Stimulated activated CD4-positive, alpha-beta T cell treated with anti-CD3 and anti-CD28 coated beads, TNF-alpha, amount 100 ng/mL, for 4 hours (primary cell): Measurements from ENCODE around the gene DNPH1.

Source experiments
- DNase-seq, 3 experiments: peaks; one replicate each; pipeline ENCODE4 v3.0.0-alpha.2; 2020; ENCODE audit warnings: low read depth in 3 of 3

The DNPH1 gene

DNA sequence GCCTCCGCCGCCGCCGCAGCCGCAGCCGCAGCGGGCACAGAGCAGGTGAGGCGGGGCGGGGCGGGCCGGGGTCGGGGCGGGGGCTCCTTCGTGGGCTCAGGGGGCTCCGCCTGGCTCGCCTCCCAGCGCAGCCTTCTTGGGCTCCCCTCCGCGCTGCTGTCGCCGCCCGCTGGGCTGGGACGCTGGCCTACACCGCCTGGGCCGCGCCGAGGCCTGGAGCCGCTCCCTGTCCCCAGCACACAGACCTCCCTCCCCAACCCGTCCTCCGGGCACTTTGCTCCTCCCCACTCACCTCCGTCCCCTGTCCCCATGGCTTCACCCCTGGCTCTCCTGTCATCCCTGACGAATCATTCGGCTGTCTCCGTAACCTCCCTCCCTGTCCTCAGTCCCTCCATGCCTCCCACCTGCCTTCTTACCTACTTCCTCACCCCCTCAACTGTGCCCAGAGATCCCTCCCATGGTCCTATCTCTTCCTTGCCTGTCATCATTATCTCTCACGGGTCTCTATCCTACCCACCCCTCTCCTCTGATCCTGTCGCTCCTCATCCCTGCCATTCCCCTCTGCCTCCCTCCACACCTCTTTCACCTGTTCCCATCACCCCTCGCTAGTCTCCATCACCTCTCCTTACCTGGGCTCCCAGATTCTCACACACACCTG lies 14.5 kb upstream of the DNPH1 start:
- DNase-seq: no peak

DNA sequence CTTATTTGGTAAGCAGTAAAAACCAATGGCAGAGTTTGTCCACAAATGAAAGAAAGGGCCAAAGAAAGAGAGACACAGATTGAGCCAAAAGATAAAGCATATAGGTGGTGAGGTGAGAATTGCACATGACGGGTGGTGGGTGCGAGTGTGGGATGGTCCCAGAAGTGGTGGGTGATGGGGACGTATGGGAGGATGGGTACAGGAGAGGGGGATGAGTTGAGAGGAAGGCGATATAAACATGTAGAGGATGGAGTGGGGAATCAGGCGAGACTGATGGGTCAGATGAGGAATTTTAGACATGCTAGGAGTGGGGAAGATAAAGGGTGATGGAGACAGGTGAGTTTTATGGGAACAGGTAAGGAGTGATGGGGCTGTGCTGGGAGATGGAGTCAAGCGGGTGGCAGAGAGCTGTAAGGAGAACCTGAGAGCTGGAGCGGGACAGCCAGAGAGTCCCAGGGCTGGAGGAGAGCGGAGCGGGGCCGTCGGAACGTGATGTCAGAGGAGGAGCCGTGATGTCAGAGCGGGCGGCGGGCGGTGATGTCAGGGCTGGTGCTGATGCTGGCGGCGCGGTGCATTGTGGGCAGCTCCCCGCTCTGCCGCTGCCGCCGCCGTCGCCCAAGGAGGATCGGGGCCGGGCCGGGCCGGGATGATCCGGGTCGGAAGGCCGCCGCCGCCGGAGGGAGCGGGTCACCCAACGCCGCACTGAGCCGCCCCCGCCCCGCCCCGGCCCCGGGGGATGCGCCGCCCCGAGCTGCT lies 13.8 kb upstream of the DNPH1 start, which contains the start of gene TTBK1:
Gene TTBK1, plus strand, starts transcription at position 574 of the 756 bp plus-strand sequence. CDS start 3,180 bp downstream, outside the sequence.
- DNase-seq: no peak

DNA sequence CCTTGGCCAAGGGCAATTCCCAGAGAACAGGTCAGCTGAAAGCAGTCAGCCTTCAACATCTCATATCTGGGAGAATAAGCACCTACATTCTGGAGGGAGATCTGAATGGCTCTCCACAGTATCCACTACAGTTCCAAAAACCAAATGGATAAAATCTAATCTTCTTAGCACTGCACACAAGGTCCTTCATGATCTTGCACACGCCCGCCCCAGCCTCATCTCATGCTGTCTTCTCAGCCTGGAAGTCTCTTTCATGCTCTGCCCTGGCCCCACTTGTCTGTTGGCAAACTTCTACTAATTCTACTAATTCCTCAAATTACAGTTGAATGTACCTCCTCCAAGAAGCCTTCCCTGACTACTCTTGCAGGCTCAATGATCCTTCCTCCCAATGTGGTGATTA lies 12.2 kb upstream of the DNPH1 start:
- no peak for DNase-seq

DNA sequence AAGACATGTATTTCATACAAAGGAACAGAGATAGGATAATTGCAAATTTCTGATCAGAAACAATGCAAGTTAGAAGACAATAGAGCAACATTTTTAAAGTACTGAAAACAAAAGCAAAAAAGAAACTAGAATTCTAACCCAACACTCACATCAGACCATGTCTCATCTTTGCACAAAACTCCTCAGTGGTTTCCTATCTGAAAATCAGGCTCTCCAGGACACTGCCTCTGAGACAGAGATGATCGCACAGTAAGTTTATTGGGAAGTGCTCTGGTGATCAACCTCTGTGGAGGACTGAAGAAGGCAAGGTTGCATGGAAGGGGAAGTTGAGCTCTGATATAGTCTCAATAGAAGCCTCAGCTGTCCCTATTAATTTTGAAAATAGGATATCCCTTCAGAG lies 11.7 kb upstream of the DNPH1 start:
- no peak for DNase-seq

DNA sequence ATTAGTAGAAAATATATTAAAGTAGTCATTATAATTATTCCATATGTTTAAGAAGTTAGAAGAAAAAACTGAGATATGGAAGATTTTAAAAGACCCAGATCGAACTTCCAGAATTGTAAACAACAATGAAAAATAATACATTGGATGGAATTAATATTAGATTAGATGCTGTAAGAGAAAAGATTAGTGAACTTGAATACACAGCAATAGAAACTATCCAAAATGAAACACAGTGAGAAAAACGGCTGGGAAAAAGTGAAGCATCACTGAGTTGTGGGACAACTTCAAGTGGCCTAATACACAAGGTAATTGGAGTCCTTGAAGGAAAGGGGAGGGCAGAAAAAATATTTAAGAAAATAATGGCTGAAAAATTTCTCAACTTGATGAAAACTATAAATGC lies 9.8 kb upstream of the DNPH1 start:
- DNase-seq: no peak

DNA sequence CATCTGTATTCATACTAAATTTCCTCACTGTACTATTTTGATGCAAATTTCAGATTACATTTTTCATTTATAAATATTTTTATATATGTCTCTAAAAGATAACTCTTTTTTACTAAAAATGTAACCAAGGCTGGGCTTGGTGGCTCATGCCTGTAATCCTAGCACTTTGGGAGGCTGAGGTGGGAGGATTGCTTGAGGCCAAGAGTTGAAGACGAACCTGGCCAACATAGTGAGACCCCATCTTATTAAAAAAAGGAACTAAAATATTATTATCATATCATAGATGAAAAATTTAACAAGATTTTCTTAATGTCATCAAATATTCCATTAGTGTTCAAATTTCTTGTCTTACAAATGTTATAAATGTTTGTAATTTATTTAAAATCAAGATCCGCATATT lies 6.6 kb upstream of the DNPH1 start:
- no peak for DNase-seq

DNA sequence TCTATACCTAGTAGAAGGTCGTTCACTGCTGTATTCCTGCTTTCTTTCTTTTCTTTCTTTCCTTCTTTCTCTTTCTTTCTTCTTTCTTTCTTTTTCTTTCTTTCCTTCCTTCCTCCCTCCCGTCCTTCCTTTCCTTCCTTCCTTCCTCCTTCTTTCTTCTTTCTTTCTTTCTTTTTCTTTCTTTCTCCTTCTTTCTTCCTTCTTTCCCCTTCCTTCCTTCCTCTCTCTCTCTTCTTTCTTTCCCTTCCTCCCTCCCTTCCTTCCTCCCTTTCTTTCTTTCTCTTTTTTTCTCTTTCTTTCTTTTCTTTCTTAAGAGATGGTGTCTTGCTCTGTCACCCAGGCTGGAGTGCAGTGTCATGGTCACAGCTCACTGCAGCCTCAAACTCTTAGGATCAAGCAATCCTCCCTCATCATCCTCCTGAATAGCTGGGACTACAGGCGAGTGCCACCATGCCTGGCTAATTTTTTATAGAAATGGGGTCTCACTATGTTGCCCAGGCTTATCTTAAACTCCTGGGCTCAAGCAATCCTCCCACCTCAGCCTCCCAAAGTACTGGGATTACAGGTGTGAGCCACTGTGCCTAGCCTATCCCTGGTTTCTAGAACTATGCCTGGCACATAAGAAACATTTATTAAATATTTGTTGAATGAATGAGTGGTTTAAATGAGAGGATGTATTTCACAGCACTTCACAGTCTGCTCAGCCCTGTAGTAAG lies 2.6 kb upstream of the DNPH1 start:
- DNase-seq: no peak

DNA sequence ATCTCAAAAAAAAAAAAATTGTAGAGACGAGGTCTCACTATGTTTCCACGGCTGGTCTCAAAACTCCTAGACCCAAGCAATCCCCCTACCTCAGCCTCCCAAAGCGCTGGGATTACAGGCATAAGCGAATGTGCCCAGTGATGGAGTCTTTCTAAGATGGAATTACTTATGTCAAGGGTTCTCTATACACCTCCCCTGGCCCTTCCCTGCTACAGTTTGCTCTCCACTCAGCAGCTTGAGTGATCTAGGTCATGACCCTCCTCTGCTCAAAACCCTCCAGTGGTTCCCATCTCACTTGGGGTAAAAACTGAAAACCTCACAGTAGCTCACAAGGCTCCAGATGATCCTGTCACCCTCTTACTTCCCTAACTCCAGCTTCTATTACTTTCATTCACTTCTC lies 1.8 kb upstream of the DNPH1 start:
- no peak for DNase-seq

DNA sequence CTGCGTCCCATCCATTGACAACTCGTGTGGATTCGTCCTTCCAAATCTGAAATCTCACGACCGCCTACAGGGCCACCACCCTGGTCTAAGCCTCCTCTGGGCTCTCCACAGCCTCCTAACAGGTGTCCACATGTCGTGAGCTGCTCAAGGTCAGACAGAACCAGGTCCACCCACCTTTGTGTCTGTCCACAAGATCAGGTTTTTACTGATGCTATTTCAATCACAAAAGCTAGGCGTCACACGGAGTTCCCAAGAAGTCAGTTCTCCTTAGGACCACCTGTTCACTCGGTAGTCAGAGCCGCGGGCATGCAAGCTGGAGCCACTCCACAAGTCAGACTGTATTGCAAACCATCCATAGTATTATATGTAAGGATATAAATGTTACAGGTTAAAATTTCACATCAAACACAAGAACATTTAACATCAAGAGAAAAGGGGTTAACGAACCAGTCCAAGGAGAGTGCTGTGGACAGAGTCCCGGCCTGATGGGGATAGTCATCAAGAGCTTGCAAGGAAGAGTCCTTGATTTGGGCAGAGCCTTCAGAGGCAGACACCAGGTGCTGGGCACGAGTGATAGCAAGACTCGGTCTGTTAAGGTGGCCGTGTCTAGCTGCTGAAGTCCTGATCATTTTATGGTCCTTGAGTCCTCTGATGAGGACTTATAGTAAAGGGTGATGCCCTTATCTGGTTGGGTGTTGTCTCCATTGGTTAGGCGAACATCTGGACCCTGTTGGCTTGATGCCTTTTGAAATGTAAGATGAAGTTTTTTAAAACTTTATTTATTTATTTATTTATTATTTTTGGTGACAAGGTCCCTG lies 731 bp upstream of the DNPH1 start:
- no peak for DNase-seq

DNA sequence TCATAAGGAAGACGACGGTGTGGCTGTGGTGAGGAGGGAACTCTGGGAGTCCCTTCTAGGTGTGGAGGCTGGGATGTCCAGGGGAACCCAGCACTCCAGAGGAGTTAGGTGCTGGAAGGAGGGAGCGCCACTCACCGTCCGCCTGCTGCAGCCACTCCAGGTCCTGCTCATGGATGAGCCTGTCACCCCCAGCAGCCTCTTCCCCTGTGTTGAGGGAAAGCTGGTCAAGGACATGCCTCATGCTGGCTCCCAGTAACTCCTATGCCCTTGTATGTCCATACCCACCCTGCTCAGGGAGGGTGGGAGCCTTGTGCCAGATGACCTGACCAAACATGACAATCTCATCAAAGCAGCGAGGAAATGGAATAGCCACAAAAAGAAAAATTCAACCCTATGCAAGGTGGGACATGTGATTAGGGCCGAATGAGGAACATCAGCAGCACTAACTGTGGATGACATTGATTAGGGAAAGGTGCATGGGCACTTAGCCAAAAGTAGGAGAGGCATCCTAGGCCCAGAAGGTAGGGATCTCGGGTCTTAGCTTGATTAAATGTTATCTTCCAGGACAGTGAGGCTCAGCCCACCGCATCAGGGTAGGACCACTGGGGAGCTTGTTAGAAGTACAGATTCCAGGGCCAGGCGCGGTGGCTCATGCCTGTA lies 3.0 kb downstream of the DNPH1 start:
- no peak for DNase-seq

DNA sequence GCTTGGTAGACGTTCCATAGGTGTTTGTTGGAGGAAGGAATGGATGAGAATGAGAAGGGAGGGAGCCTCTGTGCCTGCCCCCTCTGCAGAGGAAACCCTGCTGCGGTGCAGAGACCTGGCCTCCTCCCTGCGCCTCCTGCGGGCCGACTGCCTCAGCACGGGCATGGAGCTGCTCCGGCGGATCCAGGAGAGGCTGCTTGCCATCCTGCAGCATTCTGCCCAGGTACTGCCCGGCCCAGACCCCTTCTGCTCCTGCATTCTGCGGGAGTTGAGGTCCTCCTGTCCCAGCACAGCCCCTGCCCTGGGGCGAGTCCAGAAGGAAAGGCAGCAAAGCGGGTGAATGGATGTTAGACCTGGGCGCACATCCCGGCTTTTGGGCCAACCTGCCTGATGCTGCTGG lies 6.1 kb downstream of the DNPH1 start:
- DNase-seq: no peak

DNA sequence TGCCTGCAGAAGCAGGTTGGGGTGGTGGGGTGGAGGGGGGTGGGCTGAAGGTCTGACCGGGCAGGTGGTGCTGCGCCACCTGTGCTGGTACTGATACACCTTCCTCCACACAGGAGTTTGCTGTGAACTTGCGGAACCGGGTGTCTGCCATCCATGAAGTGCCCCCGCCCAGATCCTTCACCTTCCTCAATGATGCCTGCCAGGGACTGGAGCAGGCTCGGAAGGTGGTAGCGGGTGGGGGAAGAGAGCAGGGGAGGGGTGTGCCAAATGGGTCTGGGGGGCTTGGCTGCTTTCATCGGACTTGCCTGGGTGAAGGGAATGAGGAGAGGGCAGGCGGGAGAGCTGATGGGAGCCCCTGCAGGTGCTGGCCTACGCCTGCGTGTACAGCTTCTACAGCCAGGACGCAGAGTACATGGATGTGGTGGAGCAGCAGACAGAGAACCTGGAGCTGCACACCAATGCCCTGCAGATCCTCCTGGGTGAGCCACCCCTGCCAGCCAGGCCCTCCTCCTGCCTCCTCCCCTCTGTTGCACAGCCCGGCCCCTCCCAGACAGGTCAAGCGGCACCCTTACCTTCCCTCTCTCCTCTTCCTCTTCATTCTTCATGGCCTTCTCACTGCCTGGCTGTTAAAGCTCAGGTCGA lies 6.7 kb downstream of the DNPH1 start:
- no peak for DNase-seq

DNA sequence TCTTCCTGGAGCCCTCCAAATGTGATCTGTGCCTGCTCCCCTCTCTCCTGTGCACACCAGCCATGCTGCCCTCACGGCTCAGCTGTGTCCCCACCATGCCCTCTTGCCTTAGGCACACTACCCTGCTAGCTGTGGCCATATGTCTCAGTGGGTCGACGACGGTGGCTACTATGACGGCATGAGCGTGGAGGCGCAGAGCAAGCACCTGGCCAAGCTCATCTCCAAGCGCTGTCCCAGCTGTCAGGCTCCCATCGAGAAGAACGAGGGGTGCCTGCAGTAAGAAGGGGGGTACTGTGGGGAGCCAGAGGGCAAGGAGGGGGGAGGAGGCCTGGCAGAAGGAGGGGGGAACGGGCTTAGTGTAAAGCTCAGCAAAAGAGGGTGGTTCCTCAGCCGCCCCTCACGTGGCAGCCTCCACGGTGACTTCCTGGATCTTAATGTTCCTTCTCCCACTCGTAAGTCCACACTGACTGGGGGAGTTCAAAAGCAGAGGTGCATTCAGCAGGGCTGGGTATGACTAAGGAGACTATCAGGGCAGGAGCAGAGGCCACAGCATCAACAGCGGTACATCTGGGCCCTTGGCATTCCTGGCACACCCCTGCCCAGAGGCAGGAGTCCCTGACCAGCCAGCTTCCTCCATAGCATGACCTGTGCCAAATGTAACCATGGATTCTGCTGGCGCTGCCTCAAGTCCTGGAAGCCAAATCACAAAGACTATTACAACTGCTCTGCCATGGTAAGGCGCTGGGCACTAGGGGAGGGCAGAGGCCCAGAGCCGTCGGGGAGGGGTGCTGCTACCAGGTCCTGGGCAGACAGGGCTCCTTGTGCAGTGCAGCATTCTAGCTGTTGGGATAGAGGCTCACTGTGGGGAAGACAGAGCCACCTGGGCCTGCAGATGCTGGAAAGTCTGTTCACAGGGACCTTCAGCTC lies 8.0 kb downstream of the DNPH1 start:
- no peak for DNase-seq

DNA sequence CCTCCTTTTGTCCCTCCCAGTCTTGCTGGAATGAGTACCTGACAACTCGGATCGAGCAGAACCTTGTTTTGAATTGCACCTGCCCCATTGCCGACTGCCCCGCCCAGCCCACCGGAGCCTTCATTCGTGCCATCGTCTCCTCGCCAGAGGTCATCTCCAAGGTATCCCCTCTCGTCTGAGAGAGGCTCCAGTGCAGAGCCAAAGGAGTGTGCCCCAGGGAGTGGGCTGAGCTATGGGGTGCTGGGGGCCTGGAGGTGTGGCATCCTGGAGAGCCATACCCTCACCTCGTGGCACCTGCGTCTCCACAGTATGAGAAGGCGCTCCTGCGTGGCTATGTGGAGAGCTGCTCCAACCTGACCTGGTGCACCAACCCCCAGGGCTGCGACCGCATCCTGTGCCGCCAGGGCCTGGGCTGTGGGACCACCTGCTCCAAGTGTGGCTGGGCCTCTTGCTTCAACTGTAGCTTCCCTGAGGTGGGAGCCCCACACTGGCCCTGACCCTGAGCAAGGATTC lies 8.8 kb downstream of the DNPH1 start:
- no peak for DNase-seq

DNA sequence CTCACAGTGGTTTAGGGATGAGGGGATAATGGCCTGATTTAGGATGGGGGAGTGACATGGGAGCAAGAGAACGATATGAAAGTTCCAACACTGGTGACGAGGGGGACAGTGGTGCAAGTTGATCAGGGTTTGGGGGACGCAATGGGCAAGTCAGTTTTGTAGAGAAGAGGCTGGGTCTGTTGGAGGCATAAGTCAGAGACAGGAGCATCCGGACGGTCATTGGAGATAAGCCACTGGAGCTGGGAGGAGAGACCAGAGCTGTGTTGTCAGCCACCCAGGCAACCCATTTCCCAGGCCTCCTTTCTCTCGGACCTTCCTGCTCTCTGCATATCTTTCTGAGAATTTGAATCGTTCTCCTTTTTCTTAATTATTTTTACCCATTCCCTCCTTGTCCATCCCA lies 9.5 kb downstream of the DNPH1 start:
- no peak for DNase-seq

DNA sequence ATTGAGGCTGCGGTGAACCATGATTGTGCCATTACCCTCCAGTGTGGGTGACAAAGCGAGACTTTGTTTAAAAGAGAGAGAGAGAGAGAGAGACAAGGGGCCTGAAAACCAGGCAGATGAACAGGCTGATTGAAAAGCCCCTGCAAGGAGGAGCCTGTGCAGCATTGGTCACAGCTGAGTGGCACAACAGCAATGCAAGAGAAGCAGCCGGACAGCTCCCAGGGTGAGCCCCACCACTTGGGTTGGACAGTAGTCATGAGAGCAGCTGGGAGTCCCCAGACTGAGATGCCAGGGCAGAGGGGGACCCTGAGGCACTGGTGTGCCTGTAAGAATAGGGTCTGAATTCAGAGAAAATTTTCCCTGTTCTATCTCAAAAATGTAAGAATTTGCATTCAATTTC lies 10.2 kb downstream of the DNPH1 start:
- DNase-seq: no peak

DNA sequence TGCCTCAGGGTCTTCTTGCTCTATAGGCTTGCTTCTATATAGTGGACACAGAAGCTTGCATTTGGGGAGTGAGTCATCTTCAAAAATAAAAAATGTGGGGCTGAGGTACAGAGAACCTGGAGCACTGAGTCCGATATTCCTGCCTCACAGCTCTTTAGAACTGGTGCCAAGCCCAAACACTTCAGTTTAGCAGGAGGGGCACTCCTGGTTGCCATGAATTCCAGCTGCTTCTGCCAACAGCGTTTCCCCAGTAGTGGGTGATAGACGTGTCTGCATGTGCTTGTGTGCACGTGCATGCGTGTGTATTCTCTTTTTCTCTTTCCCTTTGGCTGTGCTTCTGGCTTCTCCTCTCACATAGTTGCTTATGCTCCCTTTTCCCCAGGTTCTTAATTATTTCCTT lies 11.9 kb downstream of the DNPH1 start:
- DNase-seq: no peak

DNA sequence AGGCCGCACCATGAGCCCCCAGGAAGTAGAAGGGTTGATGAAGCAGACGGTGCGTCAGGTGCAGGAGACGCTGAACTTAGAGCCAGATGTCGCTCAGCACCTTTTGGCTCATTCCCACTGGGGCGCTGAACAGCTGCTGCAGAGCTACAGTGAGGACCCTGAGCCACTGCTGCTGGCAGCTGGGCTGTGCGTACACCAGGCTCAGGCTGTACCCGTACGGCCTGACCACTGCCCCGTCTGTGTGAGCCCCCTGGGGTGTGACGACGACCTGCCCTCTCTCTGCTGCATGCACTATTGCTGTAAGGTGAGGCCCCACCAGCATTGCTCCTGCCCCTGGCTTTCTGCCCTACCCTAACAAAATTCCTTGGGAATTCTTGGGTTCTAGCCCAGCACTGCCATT lies 13.1 kb downstream of the DNPH1 start:
- no peak for DNase-seq

DNA sequence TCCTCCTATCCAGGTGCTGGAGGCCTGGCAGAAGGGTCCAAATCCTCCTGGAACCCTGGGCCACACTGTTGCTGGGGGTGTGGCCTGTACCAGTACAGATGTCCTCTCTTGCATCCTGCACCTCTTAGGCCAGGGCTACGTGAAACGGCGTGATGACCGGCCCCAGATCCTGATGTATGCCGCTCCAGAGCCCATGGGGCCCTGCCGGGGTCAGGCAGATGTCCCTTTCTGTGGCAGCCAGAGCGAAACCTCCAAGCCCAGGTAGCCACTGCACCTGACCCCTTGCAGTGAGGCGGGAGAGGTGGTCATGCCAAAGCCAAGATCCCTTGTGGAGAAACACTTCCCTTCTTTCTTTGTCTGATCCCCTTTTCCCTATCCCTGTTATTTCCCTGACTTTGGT lies 14.2 kb downstream of the DNPH1 start:
- DNase-seq: no peak

DNA sequence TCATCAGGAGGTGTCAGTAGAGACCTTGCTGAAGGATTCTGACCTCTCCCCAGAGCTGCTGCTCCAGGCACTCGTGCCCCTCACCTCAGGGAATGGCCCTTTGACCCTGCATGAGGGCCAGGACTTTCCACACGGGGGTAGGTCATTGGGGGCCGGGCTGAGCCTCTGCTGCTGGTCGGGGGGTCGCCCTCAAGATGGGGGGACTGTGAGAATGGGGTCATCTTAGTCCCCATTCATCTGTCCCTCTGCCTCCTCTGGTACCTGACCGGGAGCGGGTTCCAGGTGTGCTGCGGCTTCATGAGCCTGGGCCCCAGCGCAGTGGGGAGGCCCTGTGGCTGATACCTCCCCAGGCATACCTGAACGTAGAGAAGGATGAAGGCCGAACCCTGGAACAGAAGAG lies 15.8 kb downstream of the DNPH1 start:
- no peak for DNase-seq
